NOMO-1 treated with DMSO at 0.1 percent for 48 hours (cell line): Measurements from ENCODE around the gene ELOA.
A peak's percentile ranks its signal among the peaks of the same experiment; 100 is the strongest.
"Not testable (repeated sequence)": the region's sequence is repeated elsewhere in the genome, so short reads cannot be mapped to it uniquely, and the experiment has no call there.

ENCODE experiments used
- DNase-seq: peaks from one replicate; lab custom pipeline; 2025; ENCODE audit not compliant: unreplicated experiment; lab: John Stamatoyannopoulos, UW

ELOA gene

DNA sequence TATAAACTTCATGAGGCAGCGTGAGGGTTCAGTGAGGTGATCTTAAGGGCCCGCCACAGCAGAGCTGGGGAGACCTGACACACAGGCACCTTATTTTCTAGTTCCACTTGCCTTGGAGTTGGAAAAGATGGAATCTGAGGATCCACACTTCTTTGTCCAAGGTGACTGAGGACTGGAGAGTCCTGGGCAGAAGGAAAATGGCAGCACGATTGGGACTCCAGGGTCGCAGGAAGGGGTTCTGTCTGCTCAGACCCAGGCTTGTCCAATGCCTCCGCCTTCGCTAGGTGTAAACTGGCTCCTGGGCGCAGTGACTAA, 55.9 kb downstream of the ELOA start:
- no peak for DNase-seq

DNA sequence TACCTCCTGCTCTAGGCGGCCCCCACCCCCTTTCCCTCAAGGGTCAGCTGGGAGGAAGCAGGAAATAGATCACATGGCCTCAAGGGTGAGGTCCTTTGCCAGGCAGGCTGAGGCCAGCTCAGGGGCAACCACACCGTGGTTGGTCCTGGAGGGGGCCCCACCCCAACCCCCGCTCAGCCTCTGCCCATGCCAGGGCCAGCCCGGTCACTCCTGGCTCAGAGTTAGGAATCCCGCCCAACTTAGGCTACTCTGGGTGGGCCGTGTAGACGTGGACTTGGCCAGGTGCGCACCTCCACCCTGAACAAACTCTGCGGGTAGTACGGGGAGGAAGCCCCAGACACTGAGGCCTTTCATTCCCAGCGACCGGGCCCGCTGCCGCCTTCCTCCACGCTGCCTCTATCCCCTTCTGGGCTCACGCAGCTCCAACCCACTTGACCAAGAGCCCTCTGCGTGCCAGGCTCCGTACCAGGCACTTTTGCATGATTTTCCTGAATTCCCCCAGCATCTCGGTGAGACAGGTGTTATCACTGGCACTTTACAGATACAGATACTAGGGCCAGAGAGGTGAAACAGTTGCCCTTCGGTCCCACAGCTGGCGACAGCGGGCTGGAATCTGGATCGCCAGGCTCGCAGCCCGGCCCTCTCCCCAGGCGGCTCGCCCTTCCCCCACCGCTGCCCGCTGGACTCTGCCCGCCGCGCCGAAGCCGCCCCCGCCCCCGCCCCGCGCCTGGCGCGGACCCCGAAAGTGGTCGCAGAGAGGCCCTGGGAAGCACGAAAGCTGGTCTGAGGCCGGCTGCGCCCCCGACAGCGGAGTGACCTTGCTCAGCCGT, 56.5 kb downstream of the ELOA start:
- peak; percentile 84 for DNase-seq

DNA sequence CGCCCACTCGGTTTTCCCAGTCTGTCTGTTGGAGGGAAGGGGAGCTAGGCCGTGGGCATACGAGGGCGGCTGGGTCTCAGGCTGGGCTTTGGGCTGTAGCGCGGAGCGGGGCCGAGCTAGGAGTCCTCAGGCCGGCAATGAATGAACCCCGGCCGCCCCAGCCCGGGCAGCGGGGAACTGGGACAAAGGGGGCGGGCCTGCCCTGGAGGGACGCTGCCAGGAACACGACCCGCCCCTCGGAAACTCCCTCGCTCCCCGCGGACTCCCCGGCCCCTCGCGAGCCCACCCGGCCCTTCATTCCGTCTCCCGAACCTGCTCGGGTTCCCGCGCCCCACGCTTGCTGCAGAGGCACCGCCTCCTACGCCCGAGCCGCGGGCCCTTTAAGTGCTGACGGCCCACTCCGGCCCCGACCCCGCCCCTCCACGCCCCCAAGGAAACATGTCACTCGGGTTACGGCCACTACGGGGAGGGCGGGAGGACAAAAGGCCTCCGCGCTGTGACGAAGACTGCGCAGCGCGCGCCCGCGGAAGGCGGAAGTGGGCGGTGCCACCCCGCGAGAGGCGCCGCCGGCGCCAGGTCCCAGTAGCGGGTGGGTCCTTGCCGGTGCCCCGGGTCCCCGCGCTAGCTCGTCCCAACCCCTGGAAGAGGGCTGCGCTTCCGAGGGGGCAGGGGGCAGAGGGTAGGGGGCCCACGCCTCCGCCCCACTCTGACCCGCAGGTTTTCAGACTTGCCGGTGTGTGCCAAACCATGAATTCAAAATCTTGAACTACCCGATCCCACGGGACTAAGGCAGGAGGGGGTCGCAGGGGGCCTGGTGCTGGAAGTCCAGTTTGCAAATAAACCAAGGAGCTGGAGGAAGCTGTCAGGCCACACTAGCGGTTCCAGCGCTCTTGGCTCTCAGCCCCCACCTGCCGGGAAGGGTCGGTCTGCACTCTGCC, 57.4 kb downstream of the ELOA start, which contains the start of gene GALE:
TSS of gene GALE (minus strand) at position 355 of the 938 bp plus-strand sequence. CDS start 1,747 bp downstream, outside the sequence.
- DNase-seq = peak; percentile 89

DNA sequence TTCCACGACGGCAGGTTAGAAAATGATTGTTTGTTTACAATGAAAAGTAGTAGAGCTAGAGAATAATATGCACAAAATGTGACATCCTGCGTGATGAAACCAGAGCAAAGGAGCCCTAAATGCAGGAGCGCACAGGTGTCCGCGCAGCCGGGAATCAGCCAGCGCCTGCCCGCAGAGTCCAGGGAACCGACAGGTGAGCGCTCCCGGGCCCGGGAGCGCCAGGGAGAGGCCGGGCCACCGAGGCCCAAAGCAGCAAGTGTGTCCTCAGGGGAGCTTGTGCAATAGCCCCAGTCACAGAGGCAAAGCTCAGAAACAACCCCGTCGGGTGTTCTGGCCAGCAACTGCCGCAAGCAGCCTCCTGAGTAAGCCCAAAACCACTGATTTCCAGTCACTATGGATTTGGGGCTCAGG, 58.1 kb downstream of the ELOA start:
- no peak for DNase-seq

DNA sequence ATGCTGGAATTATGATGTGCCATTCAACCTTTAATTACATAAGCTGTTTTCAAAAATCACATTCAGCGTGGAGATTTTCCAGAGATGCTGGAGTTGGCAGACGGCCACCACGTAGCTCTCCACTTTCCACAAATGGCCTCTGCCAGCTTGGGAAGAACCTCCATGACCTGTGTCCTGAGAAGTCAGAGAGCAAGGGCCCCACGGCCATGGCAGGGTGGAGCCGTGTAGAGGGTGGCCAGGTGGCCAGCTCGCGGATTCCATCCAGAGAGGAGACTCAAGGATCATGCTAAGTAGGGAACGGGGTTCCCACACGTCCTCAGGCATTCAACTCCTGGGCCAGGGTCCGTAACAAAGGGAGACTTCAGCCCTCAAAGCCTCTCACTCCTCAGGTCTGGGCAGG, 58.6 kb downstream of the ELOA start:
- no peak for DNase-seq

DNA sequence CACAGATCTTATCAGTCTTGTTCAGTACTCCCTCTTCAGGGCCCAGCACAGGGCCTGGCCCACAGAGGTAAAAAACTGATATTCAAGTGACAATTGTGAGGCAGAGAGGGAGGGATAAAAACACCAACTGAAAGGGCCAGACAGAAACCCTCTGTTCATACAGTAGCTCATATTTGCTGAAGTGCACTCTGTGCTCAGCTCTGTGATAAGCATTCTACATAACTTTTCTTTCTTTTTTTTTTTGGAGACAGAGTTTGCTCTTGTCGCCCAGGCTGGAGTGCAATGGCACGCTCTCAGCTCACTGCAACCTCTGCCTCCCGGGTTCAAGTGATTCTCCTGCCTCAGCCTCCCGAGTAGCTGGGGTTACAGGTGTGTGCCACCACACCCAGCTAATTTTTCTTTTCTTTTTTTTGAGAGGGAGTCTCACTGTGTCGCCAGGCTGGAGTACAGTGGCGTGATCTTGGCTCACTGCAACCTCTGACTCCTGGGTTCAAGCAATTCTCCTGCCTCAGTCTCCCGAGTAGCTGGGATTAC, 59.6 kb downstream of the ELOA start:
- not testable (repeated sequence) for DNase-seq

DNA sequence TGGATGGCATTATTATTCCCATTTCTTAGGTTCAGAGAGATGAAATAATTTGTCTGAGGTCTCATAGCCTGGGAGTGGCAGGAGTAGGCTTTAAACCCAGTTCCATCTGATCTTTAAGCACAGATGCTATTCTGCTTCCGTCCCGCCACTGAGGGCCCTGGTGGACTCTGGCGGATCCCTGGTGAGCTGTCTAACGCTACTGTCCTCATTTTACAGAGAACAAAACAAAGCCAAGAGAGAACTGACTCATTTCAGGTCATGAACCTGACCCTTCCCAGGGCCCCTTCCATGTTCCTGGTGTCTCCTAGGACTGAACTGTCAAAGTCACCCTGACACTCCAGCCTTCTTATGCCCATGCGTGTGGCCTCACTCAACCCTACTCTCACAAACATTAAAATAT, 60.4 kb downstream of the ELOA start:
- no peak for DNase-seq

DNA sequence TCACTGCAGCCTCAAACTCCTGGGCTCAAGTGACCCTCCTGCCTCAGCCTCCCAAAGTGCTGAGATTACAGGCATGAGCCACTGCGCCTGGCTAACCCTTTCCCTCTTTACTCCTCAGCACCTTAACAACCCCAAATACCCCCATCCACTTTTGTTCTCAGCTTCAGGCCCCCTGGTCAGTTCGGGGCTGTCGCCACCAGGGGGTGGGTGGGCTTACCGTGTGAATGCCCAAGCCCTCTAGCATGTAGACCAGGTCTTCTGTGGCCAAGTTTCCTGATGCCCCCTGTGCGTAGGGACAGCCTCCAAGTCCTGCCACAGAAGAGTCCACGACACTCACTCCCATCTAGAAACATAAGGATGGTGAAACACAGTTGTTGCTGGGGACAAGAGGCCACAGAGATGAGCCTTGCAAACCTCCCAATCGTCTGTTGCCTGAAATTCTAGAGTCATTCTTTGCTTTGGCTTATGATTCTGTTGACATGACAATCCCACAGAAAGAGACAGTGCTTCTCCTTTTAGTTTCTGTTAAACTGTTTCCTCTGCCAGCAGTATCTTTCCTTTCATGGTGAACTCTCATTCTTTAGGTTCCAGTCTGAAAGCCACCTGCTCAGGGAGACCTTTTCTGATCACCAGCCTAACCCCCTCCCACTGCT, 61.0 kb downstream of the ELOA start:
- peak; percentile 82 for DNase-seq

DNA sequence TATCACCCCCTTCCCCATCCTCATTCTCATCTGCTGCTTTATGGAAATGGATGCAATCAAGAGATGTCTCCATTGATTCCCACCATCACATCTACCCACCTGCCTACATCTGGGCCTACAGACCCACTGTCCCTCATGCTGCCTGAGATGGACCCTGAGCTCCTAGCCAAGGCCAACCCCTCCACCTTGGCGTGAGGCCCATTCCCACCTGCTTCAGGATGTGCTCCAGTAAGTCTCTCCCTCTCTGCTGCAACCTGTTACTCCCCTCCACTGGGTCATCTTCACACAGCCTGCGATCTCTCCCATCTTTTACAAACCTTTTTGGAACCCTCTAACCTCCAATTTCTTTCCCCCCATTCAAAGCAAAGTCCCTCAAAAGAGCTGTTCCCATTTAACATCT, 61.8 kb downstream of the ELOA start:
- no peak for DNase-seq

DNA sequence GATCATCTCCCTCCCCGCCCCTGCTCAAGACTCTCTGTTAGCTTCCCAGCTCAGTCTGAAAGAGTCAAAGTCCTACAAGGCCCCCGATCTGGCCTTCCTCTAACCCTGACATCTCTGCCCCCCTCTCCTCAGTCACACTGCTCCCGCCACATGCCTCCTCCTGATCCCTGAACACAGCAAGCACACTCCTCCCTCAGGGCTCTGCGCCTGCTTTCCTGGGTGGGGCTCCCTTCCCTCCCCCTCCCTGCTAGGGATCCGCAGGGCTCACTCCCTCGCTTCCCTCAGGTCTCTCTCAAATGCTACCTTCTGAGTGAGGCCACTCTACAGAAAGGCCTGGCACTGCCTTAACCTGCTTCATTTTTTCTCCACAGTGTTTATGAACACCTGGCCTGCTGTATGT, 63.0 kb downstream of the ELOA start:
- DNase-seq = no peak

DNA sequence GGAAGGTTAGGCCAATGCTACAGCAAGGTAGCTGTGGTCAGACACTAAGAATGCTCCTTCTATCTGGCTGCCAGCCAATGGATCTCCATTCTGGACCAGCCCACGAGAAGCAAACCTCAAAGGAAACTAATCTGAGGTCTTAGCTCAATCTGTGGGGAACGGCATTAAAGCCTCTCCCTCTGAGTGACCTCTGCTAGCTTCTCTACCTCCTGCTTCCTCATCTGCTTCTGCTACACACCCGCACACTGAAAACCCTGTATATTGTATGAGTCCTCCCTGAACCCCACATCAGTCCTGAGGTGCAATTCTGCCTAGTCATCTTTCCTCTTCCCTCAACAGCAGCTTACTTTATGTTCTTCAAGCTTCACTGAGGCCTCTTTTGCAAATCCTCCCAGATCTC, 64.2 kb downstream of the ELOA start:
- peak; percentile 86 for DNase-seq

DNA sequence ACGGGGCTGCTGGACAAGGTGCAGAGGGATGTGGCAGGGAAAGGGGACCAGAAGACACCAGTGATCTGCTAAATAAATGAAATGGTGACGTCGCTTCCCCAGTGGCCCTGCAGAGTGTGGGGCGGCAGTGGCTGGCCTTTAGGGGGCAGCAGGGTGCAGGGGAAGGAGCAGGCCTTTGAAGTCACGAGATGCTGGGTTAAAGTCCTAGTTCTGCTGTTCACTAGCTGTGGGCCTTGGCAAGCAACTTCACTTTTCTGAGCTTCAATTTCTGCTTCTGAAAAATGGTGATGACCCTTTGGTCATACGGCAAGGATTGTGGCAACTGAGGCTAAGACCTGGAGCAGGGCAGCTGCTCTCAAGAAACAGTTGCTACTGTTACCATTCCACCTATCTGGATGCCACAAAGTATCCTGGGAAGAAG, 66.5 kb downstream of the ELOA start:
- peak; percentile 96 for DNase-seq

DNA sequence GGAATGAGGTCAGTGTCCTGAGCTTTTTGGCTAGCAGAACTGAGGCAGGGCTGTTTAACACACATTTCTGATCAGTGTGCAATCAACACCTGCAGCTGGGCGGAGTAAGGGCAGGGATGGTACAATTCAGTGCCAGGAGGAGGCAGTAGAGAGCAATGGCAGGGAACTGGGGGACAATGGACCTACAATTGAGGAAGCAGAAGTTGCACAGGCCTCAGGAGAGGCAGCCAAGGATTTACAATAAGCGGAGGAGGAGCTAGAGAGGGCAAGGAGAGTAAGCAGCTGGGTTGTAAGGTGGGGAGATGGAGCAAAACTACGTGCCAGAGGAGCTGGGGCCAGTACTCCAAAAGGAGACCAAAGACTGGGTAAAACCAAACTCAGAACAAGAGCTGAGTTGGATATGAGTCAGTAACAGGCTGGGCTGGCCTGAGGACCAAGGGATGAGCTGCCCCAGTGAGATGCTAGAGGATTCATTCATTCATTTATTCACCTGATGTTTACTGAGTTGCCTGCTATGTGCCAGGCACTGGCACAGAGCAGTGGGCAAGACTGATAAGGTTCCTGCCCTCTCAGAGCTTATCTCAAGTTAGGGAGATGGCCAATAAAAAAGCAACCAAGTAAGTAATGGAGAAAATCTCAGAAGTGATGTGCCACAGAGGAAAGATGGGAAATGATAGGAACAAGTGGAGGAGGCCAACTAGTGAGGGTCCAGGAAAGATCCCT, 67.7 kb downstream of the ELOA start:
- peak; percentile 90 for DNase-seq
